Measurements from ENCODE around the gene HEATR5B. TPM values are rescaled to one million over a fixed set of nuclear protein-coding genes. Genes with fewer than 3 reads are reported as not detected.

Gene HEATR5B
- total RNA-seq, 2 donors from 2014 or later: 21.5 to 22.7 TPM

Other genes starting within 250 kb of the HEATR5B start
- 10 to 100 TPM; 44.0 to 50.6 TPM for gene STRN, start 117.8 kb downstream of the HEATR5B start, total RNA-seq
- 10 to 100 TPM in 1 of 2 donors, 1 to 10 TPM in 1; 8.8 to 15.9 TPM for gene GPATCH11, start 146 bp upstream of the HEATR5B start, total RNA-seq
- gene EIF2AK2, start 72.6 kb upstream of the HEATR5B start, total RNA-seq: 10 to 100 TPM; 35.4 to 41.2 TPM
- gene SULT6B1, start 104.3 kb upstream of the HEATR5B start, total RNA-seq: not detected
- 10 to 100 TPM in 1 of 2 donors, 1 to 10 TPM in 1; 4.4 to 11.8 TPM for gene CEBPZOS, start 112.1 kb upstream of the HEATR5B start, total RNA-seq
- gene CEBPZ, start 147.2 kb upstream of the HEATR5B start, total RNA-seq: 10 to 100 TPM; 66.9 to 80.5 TPM
- gene NDUFAF7, start 147.3 kb upstream of the HEATR5B start, total RNA-seq: 10 to 100 TPM; 41.4 to 54.4 TPM
- gene PRKD3, start 240.5 kb upstream of the HEATR5B start, total RNA-seq: 10 to 100 TPM; 94.4 to 95.0 TPM

Data from endodermal cell (in vitro differentiated cells).